ENCODE results near the gene SORT1. TPM values are rescaled to one million over a fixed set of nuclear protein-coding genes. Genes with fewer than 3 reads are reported as not detected.

SORT1 gene
- total RNA-seq, 1 donor from 2014 or later, result 41.9 TPM

DNA sequence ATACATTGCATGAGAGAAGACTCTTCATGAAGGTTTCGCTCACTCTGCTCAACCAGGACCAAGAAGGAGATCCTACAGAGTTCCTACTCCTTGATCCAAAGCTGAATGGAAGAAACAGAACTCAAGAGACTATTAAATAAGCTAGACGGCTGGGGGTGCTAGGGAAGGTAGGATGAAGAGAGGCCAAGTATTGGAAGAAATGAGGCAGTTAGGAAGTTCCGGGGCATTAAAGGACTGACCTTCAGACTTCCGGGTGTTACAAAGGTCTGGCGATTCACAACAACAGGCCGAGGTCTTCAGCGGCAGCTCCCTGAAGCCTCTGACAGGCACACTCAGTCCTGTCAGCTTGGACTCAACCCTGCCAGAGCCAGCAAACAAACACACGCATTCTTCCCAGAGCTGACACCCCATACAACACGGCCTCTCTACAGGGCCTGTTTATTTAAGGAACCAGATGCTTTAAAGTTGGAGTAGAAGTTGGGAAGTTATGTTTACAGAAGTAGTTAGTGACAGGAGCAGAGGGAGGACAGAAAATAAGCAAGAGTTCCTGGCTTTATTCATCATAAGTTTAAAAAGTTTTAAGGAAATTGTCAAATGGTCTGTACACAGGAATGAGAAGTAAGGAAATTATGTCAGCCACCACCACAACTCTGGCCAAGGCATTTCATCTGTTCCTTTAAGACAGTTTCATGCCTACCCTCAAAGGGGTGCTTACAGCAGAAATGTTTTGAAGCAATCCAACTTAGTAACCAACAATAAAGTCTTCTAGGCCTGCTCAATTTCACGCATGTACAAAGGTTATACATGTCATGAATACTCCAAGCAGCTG, 4.7 kb downstream of the SORT1 start:
- peak overlapping the region; percentile 21 for H3K4me3 ChIP-seq (ENCODE audit: low read depth, low read length)
- DNase-seq (ENCODE audit: low read depth), result no peak
- TF ChIP-seq, protein P1, sequence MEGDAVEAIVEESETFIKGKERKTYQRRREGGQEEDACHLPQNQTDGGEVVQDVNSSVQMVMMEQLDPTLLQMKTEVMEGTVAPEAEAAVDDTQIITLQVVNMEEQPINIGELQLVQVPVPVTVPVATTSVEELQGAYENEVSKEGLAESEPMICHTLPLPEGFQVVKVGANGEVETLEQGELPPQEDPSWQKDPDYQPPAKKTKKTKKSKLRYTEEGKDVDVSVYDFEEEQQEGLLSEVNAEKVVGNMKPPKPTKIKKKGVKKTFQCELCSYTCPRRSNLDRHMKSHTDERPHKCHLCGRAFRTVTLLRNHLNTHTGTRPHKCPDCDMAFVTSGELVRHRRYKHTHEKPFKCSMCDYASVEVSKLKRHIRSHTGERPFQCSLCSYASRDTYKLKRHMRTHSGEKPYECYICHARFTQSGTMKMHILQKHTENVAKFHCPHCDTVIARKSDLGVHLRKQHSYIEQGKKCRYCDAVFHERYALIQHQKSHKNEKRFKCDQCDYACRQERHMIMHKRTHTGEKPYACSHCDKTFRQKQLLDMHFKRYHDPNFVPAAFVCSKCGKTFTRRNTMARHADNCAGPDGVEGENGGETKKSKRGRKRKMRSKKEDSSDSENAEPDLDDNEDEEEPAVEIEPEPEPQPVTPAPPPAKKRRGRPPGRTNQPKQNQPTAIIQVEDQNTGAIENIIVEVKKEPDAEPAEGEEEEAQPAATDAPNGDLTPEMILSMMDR (conservative IDR thresholded peaks at IDR 0.05; ENCODE audit: low read depth, low read length), result no peak

DNA sequence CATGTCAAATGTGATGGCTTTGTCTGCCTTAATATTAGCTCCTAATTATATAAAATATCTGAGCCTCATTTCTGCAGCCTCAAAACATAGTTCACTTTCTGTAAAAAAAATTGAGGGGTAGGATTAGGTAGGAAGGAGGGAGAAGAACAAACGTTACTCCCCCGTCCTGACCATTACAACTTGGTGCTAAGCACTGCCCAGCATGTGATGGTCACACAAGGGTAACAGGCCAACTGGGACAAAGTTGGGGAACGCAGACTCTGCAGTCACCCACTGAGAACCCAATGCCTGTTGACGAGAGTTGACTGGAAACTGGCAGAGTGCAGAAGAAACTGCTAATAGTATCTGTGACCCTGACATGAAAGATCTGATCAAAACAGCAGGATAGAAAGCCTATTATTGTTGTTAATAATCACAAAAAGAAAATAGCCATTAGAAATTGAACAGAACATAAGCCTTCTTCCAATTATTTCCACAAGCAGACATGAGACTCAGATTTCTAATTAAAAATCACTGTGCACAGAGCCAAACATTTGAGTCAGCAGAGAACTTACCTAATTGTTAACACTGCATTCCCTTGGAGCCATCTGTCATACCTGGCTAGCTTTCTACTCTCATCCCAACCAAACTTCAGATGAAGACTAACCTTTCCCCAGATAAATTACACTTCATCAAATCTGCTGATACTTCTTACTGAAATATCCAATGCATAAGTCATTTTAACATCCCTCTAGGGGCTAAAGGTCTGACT, 5.5 kb downstream of the SORT1 start:
- DNase-seq (ENCODE audit: low read depth), result no peak
- peak overlapping the region; percentile 21 for H3K4me3 ChIP-seq (ENCODE audit: low read depth, low read length)
- TF ChIP-seq, protein P1 (conservative IDR thresholded peaks at IDR 0.05; ENCODE audit: low read depth, low read length), result no peak

DNA sequence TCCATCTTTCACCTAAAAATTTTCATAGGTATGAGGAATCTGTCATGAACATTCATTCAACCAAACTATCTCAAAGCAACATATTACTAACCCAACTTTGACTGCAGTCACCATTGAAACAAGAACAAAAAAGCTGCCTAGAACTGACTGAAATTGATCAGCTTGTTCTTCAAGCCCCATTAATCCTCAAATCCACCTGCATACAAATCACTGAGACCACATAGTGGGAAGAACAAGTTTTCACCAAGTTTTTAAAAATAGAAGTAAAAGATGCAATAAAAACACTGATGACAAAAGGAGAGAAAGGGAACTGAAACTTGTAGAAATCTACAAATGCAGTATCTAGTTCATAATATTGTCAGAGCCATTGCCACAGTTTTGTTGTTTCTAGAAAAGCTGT, 6.1 kb downstream of the SORT1 start:
- H3K4me3 ChIP-seq (ENCODE audit: low read depth, low read length), result no peak overlapping the region
- TF ChIP-seq, protein P1 (conservative IDR thresholded peaks at IDR 0.05; ENCODE audit: low read depth, low read length), result no peak
- DNase-seq (ENCODE audit: low read depth), result no peak

DNA sequence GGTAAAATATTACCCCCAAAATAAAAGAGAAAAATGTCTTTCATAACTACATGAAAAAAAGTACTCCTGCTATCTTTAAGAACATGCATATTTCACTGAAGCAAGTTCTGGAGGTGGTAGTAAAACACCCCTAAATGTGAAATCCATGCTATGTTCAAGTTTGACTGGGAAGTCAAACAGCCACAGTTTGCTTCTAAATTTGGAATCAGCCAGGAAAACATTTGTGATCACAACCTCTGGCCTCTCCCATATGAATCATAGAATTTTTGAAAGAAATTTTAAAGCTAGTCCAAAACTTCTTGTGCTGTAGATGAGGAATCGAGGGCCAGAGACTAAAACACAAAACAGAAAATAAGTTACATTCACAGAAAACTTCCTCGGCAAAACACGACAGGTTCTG, 6.6 kb downstream of the SORT1 start:
- no peak overlapping the region for H3K4me3 ChIP-seq (ENCODE audit: low read depth, low read length)
- TF ChIP-seq, protein P1 (conservative IDR thresholded peaks at IDR 0.05; ENCODE audit: low read depth, low read length), result no peak
- DNase-seq (ENCODE audit: low read depth), result no peak

DNA sequence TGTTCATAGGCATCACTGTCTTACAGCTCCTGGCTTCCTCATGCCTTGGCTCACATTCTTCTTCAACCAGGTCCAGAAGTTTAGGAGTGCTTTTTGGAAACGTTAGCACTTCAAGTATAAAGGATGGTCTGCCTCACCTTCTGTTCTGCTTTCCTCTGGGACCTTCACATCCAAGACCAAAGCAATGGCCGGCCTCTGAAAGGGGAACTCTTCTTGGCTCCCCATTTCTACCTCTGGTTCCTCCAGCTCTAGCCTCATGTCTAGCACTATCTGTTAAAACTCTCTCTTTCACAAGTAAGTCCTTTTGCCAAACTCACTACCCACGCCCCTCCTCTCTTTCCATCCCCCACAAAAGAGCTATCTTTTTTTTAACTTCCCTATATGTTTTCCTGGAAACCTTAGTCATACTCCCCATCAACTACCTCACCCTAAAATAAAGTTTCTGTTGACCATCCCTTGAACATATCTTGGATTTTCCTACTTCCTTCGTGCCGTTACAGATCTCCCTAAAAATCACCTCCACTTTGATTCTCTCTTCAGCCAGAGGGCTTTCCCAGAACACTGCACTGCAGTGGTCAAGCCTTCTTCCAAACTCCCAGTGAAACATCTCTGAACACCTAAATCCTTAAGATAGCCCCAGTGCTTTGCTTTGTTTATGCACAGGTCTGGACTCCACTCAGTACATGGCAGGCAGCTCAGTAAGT, 7.9 kb downstream of the SORT1 start:
- TF ChIP-seq, protein P1 (conservative IDR thresholded peaks at IDR 0.05; ENCODE audit: low read depth, low read length), result no peak
- DNase-seq (ENCODE audit: low read depth), result no peak
- no peak overlapping the region for H3K4me3 ChIP-seq (ENCODE audit: low read depth, low read length)

DNA sequence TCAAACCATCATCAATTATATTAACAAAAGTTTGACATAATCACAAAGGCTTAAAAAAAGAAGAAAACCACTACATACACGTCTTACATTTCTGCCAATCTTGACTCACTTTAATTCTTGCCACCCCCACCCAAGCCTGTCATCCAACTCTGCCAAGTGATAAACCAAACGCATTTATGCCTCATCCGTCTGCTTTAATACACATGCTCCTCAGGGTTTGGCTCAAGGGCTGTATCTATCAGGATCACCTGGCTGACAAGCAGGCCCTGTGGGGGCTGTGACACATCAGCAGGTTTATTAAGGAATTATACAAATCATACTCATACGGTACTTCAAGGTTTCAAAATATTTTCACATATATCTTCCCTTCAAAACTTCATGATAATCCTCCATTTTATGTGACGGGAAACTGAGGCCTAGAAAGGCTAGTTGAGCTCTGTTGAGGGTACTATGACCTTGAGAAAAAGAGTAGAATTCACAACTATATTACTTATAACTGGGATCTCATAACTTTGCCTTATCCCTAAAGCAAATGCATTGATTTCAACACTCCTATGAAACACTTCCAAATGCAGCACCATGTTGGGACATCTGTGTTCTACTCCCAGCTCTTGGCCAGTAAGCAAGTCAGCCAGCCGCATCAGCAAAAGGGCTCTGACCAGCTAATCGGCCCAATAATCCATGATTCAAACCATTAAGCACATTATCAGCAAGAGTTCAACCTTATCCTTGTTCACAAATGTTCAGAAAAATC, 8.7 kb downstream of the SORT1 start:
- DNase-seq (ENCODE audit: low read depth), result no peak

More for the DNA sequence above, 8.7 kb downstream of the SORT1 start:
- no peak overlapping the region for H3K4me3 ChIP-seq (ENCODE audit: low read depth, low read length)
- TF ChIP-seq, protein P1 (conservative IDR thresholded peaks at IDR 0.05; ENCODE audit: low read depth, low read length), result no peak

Data from epithelial cell of proximal tubule (primary cell).